Stimulated activated naive CD8-positive, alpha-beta T cell treated with anti-CD3 and anti-CD28 coated beads, Interleukin-15, amount 100 ng/mL, for 72 hours (primary cell): ENCODE results near the gene SLC25A22.

Experiments
- ATAC-seq: fragments of 150-1000 bp; cut with Tn5 transposase; 2 replicates; pipeline ENCODE4 v1.10.0; 2021; ENCODE audit warnings: mild to moderate bottlenecking, moderate library complexity
- DNase-seq, 2 donors: peaks; one replicate each; pipeline ENCODE4 v3.0.0; 2021 to 2022
- H3K27ac Mint-ChIP-seq, 2 donors: one replicate each; pipeline ENCODE4 v1.8.0; 2022; ENCODE audit warnings: mild to moderate bottlenecking in 2 of 2, mixed read lengths in 2 of 2, moderate library complexity in 2 of 2
- H3K27me3 Mint-ChIP-seq: one replicate; pipeline ENCODE4 v1.8.0; 2022; ENCODE audit warnings: mixed read lengths
- H3K4me1 Mint-ChIP-seq: one replicate; pipeline ENCODE4 v1.8.0; 2022; ENCODE audit warnings: mild to moderate bottlenecking, mixed read lengths
- H3K4me3 Mint-ChIP-seq, 2 donors: one replicate each; pipeline ENCODE4 v1.8.0; 2022; ENCODE audit warnings: mild to moderate bottlenecking in 2 of 2, mixed read lengths in 2 of 2, moderate library complexity in 1 of 2
- H3K9me3 Mint-ChIP-seq, 2 donors: one replicate each; pipeline ENCODE4 v1.8.0; 2022; ENCODE audit warnings: mixed read lengths in 2 of 2

The SLC25A22 gene

DNA sequence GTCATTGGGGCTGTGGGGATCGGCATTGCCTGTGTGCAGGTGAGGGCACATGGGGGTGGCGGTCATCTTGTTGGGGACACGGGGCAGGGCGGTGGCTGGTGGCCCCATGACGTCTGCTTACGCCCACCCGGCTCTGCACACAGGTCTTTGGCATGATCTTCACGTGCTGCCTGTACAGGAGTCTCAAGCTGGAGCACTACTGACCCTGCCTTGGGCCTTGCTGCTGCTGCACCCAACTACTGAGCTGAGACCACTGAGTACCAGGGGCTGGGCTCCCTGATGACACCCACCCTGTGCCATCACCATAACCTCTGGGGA lies 39.9 kb upstream of the SLC25A22 start:
- H3K9me3 Mint-ChIP-seq, result no peaks in the 10 kb centered on the region
- H3K27me3 Mint-ChIP-seq, result no peaks in the 10 kb centered on the region
- DNase-seq, result no peak
- H3K4me3 Mint-ChIP-seq, result no peak overlapping the region
- peaks cover 68% of the 10 kb centered on the region for H3K4me1 Mint-ChIP-seq
- no peak for ATAC-seq
- no peak overlapping the region for H3K27ac Mint-ChIP-seq

DNA sequence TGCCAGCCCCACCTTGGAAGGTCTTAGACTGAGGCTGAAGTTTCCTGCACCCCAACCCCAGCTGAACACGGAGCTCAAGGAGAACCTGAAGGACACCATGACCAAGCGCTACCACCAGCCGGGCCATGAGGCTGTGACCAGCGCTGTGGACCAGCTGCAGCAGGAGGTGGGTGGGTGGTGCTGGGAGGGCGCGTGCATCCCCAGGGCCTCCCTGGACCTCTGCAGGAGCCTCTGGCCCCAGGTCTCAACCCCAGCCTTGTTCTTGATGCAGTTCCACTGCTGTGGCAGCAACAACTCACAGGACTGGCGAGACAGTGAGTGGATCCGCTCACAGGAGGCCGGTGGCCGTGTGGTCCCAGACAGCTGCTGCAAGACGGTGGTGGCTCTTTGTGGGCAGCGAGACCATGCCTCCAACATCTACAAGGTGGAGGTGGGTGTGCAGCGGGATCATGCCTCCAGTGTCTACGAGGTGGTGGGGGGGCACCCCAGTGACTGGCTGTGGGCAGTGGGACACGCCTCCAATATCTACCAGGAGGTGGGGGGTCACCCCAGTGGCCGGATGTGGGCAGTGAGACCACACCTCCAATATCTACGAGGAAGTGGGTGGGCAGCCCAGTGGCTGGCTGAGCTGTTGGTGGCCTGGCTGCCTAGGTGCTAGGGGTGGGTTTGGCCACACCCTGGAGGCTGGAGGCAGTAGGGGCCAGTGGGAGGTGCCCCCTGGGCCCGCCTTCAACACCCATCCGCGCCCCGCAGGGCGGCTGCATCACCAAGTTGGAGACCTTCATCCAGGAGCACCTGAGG lies 39.3 kb upstream of the SLC25A22 start:
- H3K9me3 Mint-ChIP-seq, result no peaks in the 10 kb centered on the region
- peaks cover 2% of the 10 kb centered on the region for H3K27me3 Mint-ChIP-seq
- peaks cover 69% of the 10 kb centered on the region for H3K4me1 Mint-ChIP-seq
- no peak for DNase-seq
- no peak overlapping the region for H3K27ac Mint-ChIP-seq
- ATAC-seq, result no peak
- no peak overlapping the region for H3K4me3 Mint-ChIP-seq

DNA sequence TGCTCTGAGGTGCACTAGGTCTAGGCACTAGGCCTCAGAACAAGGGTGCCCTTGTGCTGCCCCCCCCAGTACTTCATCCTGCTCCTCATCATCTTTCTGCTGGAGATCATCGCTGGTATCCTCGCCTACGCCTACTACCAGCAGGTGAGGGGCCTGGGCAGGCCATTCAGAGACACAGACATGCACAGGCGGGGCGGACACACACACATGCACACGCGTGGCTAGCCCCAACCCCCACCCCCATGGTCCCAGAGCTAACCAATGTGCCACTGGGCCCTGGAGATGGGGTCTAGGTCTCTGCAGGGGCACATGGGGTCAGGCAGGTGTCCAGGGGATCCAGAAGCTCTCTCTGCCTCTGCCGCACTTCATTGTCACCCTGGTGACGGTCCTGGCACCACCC lies 38.6 kb upstream of the SLC25A22 start:
- H3K9me3 Mint-ChIP-seq, result no peaks in the 10 kb centered on the region
- no peak overlapping the region for H3K27ac Mint-ChIP-seq
- no peak overlapping the region for H3K4me3 Mint-ChIP-seq
- ATAC-seq (no peak), DNase-seq (no peak)
- H3K27me3 Mint-ChIP-seq, result peaks cover 9% of the 10 kb centered on the region
- peaks cover 76% of the 10 kb centered on the region for H3K4me1 Mint-ChIP-seq

DNA sequence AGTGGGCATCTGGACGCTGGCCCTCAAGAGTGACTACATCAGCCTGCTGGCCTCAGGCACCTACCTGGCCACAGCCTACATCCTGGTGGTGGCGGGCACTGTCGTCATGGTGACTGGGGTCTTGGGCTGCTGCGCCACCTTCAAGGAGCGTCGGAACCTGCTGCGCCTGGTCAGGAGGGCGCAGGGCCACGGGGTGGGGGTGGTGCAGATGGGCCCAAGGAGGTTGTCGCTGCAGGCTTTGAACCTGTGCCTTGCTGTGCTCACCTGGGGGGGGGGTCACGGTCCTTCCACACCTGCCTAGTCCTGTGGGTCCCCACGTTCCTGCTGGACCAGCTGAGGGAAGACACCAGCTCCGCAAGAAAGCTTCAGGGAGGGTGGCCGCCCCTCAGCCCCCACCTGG lies 38.2 kb upstream of the SLC25A22 start:
- Mint-ChIP-seq H3K27me3 (peaks cover 13% of the 10 kb centered on the region), H3K4me3 (no peak overlapping the region), H3K4me1 (peaks cover 78% of the 10 kb centered on the region), H3K27ac (no peak overlapping the region), H3K9me3 (no peaks in the 10 kb centered on the region)
- DNase-seq (no peak), ATAC-seq (no peak)

DNA sequence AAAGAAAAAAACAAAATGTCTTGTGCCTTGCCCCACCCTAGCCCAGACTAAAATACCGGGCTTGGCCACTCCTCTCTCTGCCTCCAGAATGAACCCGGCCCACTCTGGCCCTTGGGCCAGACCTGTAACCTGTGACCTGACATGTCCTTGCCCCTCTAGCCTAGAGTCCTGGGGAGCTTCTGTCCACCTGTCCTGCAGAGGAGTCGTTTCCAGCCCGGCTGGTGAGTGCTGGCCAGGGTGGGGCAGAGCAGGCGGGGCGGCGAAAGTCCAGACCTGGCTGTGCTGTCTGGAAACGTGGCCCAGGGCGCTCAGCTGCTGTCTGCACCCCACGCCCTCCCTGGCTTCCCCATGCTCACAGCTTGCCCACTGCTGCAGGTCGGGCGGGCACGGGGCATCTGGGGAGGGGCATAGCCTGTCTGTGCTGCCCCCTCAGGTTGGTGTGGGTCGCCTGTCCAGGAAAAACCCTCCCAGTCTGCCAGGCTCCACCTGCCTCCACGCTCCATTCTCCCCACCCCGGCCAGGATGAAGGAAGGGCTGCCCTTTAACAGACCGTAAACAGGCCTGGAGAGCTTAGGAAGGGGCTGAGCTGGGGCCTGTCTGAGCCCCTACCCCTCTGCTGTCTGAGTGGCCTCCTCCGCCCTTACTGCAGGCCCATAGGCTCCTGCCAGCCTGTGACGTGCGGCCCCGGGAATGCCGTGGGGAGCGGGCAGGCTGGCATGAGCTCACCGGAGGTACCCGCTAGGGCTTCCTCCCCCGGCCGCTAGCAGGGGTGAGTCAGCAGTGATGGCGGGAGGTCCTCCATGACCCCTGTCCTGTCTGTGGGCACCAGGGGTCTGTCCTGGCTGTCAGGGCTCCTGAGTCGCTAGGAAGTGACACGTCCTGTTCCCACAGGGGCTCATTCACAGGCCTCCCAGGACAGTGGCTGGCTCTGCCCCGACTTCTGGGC lies 36.6 kb upstream of the SLC25A22 start:
- peaks cover 30% of the 10 kb centered on the region for H3K27me3 Mint-ChIP-seq
- DNase-seq (no peak), ATAC-seq (no peak)
- no peaks in the 10 kb centered on the region for H3K9me3 Mint-ChIP-seq
- peaks cover 75% of the 10 kb centered on the region for H3K4me1 Mint-ChIP-seq
- no peak overlapping the region for H3K27ac Mint-ChIP-seq
- peak overlapping the region; percentile 72 to 79 for H3K4me3 Mint-ChIP-seq

DNA sequence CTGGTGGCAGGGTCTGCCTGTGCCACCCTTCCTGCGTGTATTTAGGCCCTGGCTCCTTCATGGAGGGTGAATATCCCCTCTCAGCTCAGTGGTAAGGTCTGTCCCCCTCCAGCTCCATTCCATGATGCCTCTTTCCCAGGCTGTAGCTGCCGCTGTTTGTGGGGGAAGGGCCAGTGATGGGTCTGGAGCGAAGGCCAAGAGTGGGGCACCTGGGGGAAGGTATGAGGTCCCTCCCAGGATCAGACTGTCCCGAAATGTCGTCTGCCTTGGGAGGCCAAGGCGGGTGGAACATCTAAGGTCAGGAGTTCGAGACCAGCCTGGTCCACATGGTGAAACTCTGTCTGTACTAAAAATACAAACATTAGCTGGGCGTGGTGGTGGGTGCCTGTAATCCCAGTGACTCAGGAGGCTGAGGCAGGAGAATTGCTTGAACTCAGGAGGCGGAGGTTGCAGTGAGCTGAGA lies 35.8 kb upstream of the SLC25A22 start:
- Mint-ChIP-seq H3K27ac (peak overlapping the region; percentile 61 to 87), H3K9me3 (no peaks in the 10 kb centered on the region), H3K27me3 (peaks cover 37% of the 10 kb centered on the region), H3K4me1 (peaks cover 79% of the 10 kb centered on the region), H3K4me3 (peak overlapping the region; percentile 72 to 79)
- ATAC-seq, result no peak
- DNase-seq, result no peak

DNA sequence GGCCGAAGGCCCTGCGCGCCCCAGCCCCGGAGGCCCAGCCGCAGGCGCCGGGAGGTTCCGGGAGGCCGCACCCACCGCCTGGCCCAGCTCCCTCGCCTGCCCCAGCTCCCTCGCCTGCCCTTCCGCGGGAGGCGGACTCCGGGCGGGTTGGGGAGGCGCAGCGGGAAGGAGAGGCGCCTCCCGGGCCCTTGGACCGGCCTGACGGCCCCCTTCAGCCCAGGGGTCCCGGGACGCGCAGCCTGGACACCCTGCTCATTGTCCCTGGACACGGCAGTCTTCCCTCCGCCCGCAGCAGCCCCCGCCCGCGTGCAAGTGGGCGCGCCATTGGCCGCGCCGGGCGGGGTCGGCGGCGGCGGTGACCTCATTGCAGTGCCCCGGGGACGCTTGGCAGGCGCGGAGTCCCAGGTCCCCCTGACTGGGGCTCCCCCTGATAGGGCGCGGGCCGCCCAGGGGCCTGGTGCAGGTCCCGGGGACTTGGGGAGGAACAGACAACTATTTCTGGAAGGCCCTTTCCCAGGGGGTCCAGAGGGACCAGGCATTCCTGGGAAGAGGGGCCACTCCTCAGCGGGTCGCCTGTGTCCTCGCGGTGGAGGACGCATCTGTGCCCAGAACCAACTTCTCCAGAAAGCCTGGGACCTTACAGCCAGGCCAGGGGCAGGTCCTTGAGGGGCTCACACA lies 35.2 kb upstream of the SLC25A22 start:
- H3K9me3 Mint-ChIP-seq, result no peaks in the 10 kb centered on the region
- DNase-seq (peak; percentile 52 to 61), ATAC-seq (peak; percentile 53)
- H3K27ac Mint-ChIP-seq, result peak overlapping the region in 1 of 2 donors; percentile 87
- H3K27me3 Mint-ChIP-seq, result peaks cover 44% of the 10 kb centered on the region
- peak overlapping the region; percentile 72 to 79 for H3K4me3 Mint-ChIP-seq
- H3K4me1 Mint-ChIP-seq, result peaks cover 79% of the 10 kb centered on the region

DNA sequence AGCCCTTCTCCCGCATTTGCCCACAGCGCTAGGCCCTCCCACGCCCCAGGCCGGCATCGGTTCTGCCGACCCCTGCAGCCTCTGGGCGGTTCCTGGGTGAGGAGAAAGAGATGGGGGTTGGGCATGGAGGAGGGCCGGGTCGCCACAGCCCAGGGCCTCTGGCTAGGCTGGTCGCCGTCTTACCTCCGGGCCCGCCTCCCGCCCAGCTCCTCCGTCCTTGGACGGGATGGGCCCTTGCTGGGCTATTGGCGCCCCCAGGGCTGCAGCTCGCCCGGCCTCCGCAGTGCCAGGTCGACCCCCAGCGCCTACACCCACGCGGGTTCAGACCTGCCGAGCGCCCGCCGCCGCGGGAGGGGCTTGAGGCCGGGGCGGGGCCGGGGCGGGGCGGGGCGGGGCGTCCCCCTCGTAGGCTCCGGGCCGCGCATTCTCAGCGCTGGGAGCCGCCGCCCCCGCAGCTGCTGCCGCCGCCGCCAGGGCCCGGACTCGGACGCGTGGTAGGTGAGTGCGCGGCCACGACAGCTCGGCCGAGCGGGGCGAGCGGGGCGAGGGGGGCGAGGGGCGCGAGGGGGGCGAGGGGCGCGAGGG lies 34.5 kb upstream of the SLC25A22 start, which contains the start of gene CD151:
Gene CD151, plus strand, starts transcription at position 424 of the 585 bp plus-strand sequence. CDS start 3,118 bp downstream, outside the sequence.
- Mint-ChIP-seq H3K4me3 (peak within 1 kb of the TSS; percentile 72 to 79), H3K27me3 (peaks cover 50% of the 10 kb centered on the region), H3K27ac (peak within 1 kb of the TSS in 1 of 2 donors; percentile 87), H3K4me1 (peaks cover 82% of the 10 kb centered on the region), H3K9me3 (no peaks in the 10 kb centered on the region)
- DNase-seq (peak in 1 of 2 donors; percentile 60), ATAC-seq (peak; percentile 58)

DNA sequence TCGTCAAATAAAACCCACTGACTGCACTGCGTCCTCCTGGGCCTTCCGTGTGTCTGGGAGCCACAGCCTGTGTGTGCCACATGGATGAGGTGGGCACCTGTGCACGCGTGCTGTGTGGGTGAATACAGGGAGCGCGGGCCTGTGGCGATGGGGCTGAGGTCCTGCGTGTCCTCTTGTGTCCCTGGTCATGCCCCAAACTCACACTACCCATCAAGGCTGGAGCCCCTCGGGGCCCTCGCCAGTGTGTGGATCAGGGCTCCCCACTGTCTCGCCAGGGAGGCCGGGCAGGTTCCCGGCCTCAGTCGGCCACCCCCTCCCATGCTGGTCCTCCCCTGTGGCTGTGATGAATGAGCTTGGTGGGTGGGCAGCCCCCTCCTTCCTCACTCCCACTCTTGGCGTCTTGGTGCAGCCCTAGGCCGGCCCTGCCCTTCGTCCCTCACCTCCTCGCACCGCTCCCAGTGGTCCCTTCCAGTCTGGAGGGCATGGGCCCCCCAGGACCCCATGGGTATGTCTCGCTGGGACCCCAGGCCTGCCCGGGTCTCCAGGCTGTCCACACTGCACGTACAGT lies 34.0 kb upstream of the SLC25A22 start:
- no peaks in the 10 kb centered on the region for H3K9me3 Mint-ChIP-seq
- H3K4me1 Mint-ChIP-seq, result peaks cover 81% of the 10 kb centered on the region
- H3K27me3 Mint-ChIP-seq, result peaks cover 54% of the 10 kb centered on the region
- H3K27ac Mint-ChIP-seq, result no peak overlapping the region
- ATAC-seq (no peak), DNase-seq (no peak)
- peak overlapping the region; percentile 58 to 68 for H3K4me3 Mint-ChIP-seq

DNA sequence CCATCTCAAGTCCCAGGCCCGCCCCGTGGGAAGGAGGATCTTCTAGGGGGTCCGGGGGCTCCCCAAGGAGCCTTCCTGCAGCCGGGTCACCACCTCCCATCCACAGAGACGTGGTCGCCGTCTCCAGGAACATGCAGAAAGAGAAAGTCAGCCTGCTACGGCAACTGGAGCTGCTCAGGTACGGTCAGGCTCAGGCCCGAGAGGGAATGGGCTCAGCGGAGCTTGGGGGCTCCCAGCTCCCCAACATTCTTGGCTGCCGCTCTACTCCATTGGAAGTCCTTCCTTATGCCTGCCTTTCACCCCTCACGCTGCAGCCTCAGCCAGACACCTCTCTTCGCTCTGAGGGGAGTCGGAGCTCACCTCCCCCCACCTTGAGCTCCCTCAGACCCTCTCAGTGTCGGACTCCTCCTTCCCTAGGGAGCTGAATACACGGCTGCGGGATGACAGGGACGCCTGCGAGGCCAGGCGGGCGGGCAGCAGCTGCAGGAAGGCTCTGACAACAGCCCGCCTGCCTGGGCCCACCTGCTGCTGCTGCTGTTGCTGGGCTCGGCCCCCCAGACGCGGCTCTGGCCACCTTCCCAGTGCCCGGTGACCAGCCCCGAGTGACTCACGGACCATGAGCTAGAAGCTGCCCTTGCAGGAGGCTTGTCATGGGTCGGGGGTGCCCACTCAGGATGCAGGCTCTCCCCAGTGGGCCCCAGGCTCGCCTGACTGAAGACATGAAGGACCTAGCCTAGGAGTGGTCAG lies 33.2 kb upstream of the SLC25A22 start:
- Mint-ChIP-seq H3K27ac (peak overlapping the region in 1 of 2 donors; percentile 85), H3K4me3 (peak overlapping the region; percentile 58 to 68), H3K4me1 (peaks cover 83% of the 10 kb centered on the region), H3K27me3 (peaks cover 54% of the 10 kb centered on the region), H3K9me3 (no peaks in the 10 kb centered on the region)
- ATAC-seq, result no peak
- peak in 1 of 2 donors; percentile 16 for DNase-seq

DNA sequence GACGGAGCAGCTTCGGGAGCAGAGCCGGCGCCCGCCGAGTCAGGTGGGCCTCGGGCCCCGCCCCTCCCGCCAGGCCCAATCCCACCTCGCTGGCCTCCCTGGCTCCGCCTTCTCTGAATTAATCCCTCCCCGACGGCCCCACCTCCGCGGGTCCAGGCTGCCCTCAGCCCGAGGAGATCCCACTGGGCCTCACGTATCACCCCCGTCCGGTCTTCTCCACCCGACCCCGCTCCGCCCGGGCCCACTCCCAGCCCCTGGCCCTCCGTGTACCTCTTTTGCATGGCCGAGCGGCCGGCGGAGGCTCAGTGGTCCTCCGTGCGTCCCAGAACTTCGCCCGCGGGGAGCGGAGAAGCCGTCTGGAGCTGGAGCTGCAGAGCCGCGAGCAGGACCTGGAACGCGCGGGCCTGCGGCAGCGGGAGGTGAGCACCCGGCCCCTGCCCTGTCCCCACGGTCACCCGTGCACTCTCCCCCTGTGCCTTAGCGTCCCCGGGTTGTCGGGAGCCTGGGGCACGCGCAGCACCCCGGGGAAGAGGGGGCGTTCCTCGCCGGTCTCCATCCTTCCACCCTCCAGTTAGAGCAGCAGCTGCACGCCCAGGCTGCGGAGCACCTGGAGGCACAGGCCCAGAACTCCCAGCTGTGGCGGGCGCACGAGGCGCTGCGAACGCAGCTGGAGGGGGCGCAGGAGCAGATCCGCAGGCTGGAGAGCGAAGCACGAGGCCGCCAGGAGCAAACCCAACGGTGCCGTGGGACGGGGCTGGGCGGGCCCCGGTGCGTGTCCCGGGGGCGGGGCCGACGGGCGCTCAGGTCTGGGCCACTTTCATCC lies 32.4 kb upstream of the SLC25A22 start:
- peak; percentile 61 for ATAC-seq
- no peaks in the 10 kb centered on the region for H3K9me3 Mint-ChIP-seq
- peak overlapping the region; percentile 69 to 86 for H3K4me3 Mint-ChIP-seq
- DNase-seq, result peak; percentile 77 to 82
- H3K27me3 Mint-ChIP-seq, result peaks cover 54% of the 10 kb centered on the region
- no peak overlapping the region for H3K27ac Mint-ChIP-seq
- H3K4me1 Mint-ChIP-seq, result peaks cover 78% of the 10 kb centered on the region

DNA sequence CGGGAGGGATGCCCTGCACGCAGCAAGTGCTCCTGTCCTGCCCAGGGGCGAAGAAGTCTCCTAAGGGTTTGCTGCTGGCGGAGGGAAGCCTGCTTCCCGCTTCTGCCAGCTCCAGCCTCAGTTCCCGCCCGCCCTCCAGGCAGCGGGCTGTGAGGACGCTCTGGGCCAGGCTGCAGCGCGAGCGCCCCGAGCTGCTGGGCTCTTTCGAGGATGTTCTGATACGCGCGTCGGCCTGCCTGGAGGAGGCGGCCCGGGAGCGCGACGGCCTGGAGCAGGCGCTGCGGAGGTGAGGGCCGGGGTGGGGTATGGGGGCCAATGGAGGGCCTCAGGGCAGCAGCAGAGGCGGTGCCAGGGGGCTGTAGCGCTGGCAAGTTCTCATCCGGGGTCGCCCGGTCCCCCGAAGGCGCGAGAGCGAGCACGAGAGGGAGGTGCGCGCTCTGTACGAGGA lies 31.8 kb upstream of the SLC25A22 start:
- Mint-ChIP-seq H3K9me3 (no peaks in the 10 kb centered on the region), H3K27ac (no peak overlapping the region), H3K4me3 (peak overlapping the region; percentile 69 to 86), H3K4me1 (peaks cover 79% of the 10 kb centered on the region), H3K27me3 (peaks cover 54% of the 10 kb centered on the region)
- DNase-seq (no peak), ATAC-seq (peak; percentile 8)

DNA sequence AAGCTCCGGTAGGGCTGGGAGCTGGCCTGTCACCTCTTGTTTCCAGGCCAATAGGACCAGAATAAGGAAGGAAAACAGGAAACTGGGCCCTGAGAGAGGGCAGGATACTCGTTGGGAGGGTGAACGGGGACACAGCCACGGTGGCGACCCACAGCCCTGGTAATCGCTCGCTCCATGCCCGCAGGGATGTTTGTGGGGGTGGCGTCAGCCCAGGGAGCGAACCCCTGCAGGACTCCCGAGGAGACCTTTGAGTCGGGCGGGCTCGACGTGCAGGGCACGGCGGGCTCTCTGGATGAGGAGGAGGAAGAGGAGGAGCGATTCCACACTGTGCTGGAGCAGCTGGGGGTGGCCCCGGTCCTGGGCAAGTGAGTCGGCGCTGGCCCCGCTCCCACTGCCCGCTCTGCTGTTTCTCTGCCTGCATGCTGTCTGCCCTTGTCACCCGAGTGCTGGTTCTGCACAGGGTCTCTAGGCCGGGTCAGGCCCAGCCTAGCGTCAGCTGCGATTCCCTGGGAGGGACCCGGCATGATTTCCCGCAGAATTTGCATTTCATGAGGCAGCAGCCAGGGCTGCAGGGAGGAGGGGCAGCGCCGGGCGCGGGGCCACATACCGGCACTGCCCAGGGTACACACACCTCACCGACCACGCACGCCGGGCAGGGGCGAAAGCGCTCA lies 31.2 kb upstream of the SLC25A22 start:
- H3K9me3 Mint-ChIP-seq, result no peaks in the 10 kb centered on the region
- H3K4me1 Mint-ChIP-seq, result peaks cover 73% of the 10 kb centered on the region
- peaks cover 54% of the 10 kb centered on the region for H3K27me3 Mint-ChIP-seq
- no peak for DNase-seq
- H3K27ac Mint-ChIP-seq, result no peak overlapping the region
- H3K4me3 Mint-ChIP-seq, result peak overlapping the region; percentile 69 to 86
- no peak for ATAC-seq
